Endothelial cell of umbilical vein (primary cell): Measurements from ENCODE around the gene CFAP45. TPM values are rescaled to one million over a fixed set of nuclear protein-coding genes. Genes with fewer than 3 reads are reported as not detected.

Source experiments
- Bru-seq: library from RNA; stranded (reverse); fragments of 400-500 nt; gene quantifications from one replicate; lab custom pipeline; 2021; lab: Mats Ljungman, UMichigan
- BruChase-seq, 2 experiments: library from RNA; stranded (reverse); fragments of 400-500 nt; gene quantifications; one replicate each; lab custom pipeline; 2021; lab: Mats Ljungman, UMichigan
- BruUV-seq: library from RNA; stranded (reverse); fragments of 400-500 nt; replicated peaks from 2 replicates; lab custom pipeline; 2021; lab: Mats Ljungman, UMichigan
- CTCF ChIA-PET: fragments of 300-600, 350-600 bp; sonication (Branson Sonifier 250); formaldehyde crosslinking; loops from one replicate; lab custom pipeline; 2021; ENCODE audit warnings: antibody characterized with exemption, inconsistent platforms; lab: Charles Lee
- POLR2A ChIA-PET: fragments of 300-600, 350-600 bp; sonication (Branson Sonifier 250); formaldehyde crosslinking; loops from one replicate; lab custom pipeline; 2021; ENCODE audit warnings: antibody characterized with exemption, inconsistent platforms; lab: Charles Lee
- DNase-seq: peaks from one replicate; pipeline ENCODE4 v3.0.0-alpha.2; 2011; ENCODE audit warnings: low read depth, low spot score
- FAIRE-seq: peaks from 2 replicates; lab custom pipeline; 2011; peaks lifted over from hg19 to GRCh38; lab: Jason Lieb, UNC
- H2AFZ ChIP-seq: 2 replicates; pipeline ENCODE4 v1.6.0; 2012; ENCODE audit warnings: low read depth, low read length, control low read depth, inconsistent platforms
- H3K27ac ChIP-seq: 2 replicates; pipeline ENCODE4 v1.5.1; 2011; ENCODE audit warnings: low read depth, mild to moderate bottlenecking, control low read depth, low read length, moderate library complexity; ENCODE audit not compliant: insufficient read depth
- H3K27me3 ChIP-seq, 2 experiments: 2 replicates each; pipeline versions ENCODE4 v1.6.0 to v1.6.1; 2011; ENCODE audit warnings: low read length in 2 of 2, mixed read lengths in 1 of 2; ENCODE audit not compliant: control insufficient read depth in 2 of 2, insufficient read depth in 2 of 2
- H3K36me3 ChIP-seq, 2 experiments: 2 replicates in 1 of 2; 3 replicates in 1 of 2; pipeline ENCODE4 v1.5.1; 2011; ENCODE audit warnings: low read length in 2 of 2, mild to moderate bottlenecking in 1 of 2, moderate library complexity in 1 of 2; ENCODE audit not compliant: control insufficient read depth in 2 of 2, insufficient read depth in 2 of 2; ENCODE audit errors: extremely low read depth in 1 of 2
- H3K4me1 ChIP-seq: 3 replicates; pipeline ENCODE4 v1.5.1; 2011; ENCODE audit warnings: mild to moderate bottlenecking, low read length; ENCODE audit not compliant: control insufficient read depth, insufficient read depth; ENCODE audit errors: extremely low read depth
- H3K4me2 ChIP-seq: 2 replicates; pipeline ENCODE4 v1.6.1; 2011; ENCODE audit warnings: low read length, control low read depth, mixed read lengths; ENCODE audit not compliant: insufficient read depth
- H3K4me3 ChIP-seq, 3 experiments: fragments of 200-600 bp in 1 of 3; sonication (generic), shearing (Covaris generic) in 1 of 3; replicated peaks in 1 of 3; 2 replicates each; pipeline ENCODE4 v1.5.1; 2011 to 2016; ENCODE audit warnings: control low read depth in 3 of 3, low read length in 3 of 3, mild to moderate bottlenecking in 2 of 3, inconsistent platforms in 1 of 3, low read depth in 1 of 3, moderate library complexity in 1 of 3; ENCODE audit not compliant: insufficient read depth in 1 of 3
- H3K79me2 ChIP-seq: 2 replicates; pipeline ENCODE4 v1.6.0; 2012; ENCODE audit warnings: low read length, inconsistent platforms; ENCODE audit not compliant: control insufficient read depth, insufficient read depth
- H3K9ac ChIP-seq: replicated peaks from 2 replicates; pipeline ENCODE3; 2011; ENCODE audit warnings: low read length, control low read depth; ENCODE audit not compliant: insufficient read depth; ENCODE audit errors: extremely low read depth
- H3K9me1 ChIP-seq: replicated peaks from 3 replicates; pipeline ENCODE4 v1.6.0; 2011; ENCODE audit warnings: mild to moderate bottlenecking, low read length; ENCODE audit not compliant: control insufficient read depth, insufficient read depth; ENCODE audit errors: extremely low read depth
- H3K9me3 ChIP-seq: replicated peaks from 2 replicates; pipeline ENCODE4 v1.5.1; 2012; ENCODE audit warnings: low read length, inconsistent platforms; ENCODE audit not compliant: control insufficient read depth, insufficient read depth
- H4K20me1 ChIP-seq: replicated peaks from 2 replicates; pipeline ENCODE3; 2011; ENCODE audit warnings: mild to moderate bottlenecking, low read length; ENCODE audit not compliant: control insufficient read depth, insufficient read depth; ENCODE audit errors: extremely low read depth
- EZH2 ChIP-seq: IDR thresholded peaks from 2 replicates; pipeline ENCODE4 v1.6.1; 2012; ENCODE audit warnings: borderline replicate concordance, low read depth, mild to moderate bottlenecking, moderate library complexity, low read length, inconsistent platforms; ENCODE audit not compliant: severe bottlenecking
- FOS ChIP-seq: IDR thresholded peaks from 2 replicates; pipeline ENCODE4 v1.6.1; 2011; ENCODE audit warnings: mild to moderate bottlenecking, low read length, moderate library complexity, borderline replicate concordance; ENCODE audit not compliant: insufficient read depth
- GATA2 ChIP-seq: IDR thresholded peaks from 2 replicates; pipeline ENCODE4 v1.7.0; 2011; ENCODE audit warnings: low read depth, mild to moderate bottlenecking, moderate library complexity, mixed read lengths, low read length; ENCODE audit not compliant: insufficient read length, insufficient read depth
- JUN ChIP-seq: IDR thresholded peaks from 2 replicates; pipeline ENCODE4 v1.6.1; 2011; ENCODE audit warnings: borderline replicate concordance, low read depth; ENCODE audit not compliant: insufficient read length, insufficient read depth
- MYC ChIP-seq: IDR thresholded peaks from one replicate; pipeline ENCODE4 v1.6.1; 2011; ENCODE audit warnings: mild to moderate bottlenecking, low read depth, low read length
- POLR2A ChIP-seq: IDR thresholded peaks from 2 replicates; pipeline ENCODE4 v1.6.1; 2012; ENCODE audit warnings: low read depth, mild to moderate bottlenecking, control low read depth, low read length
- POLR2AphosphoS5 ChIP-seq: IDR thresholded peaks from 2 replicates; pipeline ENCODE4 v1.6.1; 2012; ENCODE audit warnings: low read depth, mild to moderate bottlenecking, control low read depth, low read length, moderate library complexity; ENCODE audit not compliant: insufficient read depth
- dilution Hi-C: fragments of 300-500 bp; cut with MboI; formaldehyde crosslinking; loops from one replicate; pipeline ENCODE4 v1.15.0; 2019; ENCODE audit warnings: low sequenced_read_pairs; ENCODE audit not compliant: extremely low pct_ligation_motif_present
- intact Hi-C: fragments of 100-400 bp; cut with micrococcal nuclease; formaldehyde crosslinking; loops from one replicate; pipeline ENCODE4 v1.10.0; 2022
- long read RNA-seq: library from polyadenylated mRNA; stranded (forward); transcript quantifications from one replicate; pipeline ENCODE4 v2.0.0, GENCODE V29; 2021
- polyA minus RNA-seq, 3 experiments: library from RNA; depleted of rRNA, polyadenylated mRNA; stranded (reverse); fragments of >200 nt; gene quantifications; 1 replicate in 1 of 3; 2 replicates in 2 of 3; pipeline ENCODE4 v1.2.3, GENCODE V29; 2011
- polyA plus RNA-seq, 4 experiments: library from polyadenylated mRNA; depleted of rRNA in 3 of 4; stranded (reverse) in 3 of 4; unstranded in 1 of 4; fragments of >200 nt; gene quantifications; 2 replicates each; pipeline versions ENCODE4 v1.2.1 to v1.2.3, GENCODE V29; 2011 to 2012; ENCODE audit warnings: missing spikeins in 1 of 4
- total RNA-seq: library from RNA; stranded (reverse); gene quantifications from 2 replicates; pipeline ENCODE4 v1.2.3, GENCODE V29; 2021
- TF ChIP-seq, protein P1 (sequence below), 2 donors: IDR thresholded peaks; 1 replicate in 1 of 2; 2 replicates in 1 of 2; pipeline ENCODE4 v1.5.1; 2011; ENCODE audit warnings: low read length in 2 of 2, mild to moderate bottlenecking in 2 of 2, moderate library complexity in 2 of 2, control low read depth in 1 of 2, inconsistent platforms in 1 of 2, low read depth in 1 of 2; ENCODE audit not compliant: insufficient read depth in 1 of 2; ENCODE audit errors: extremely low read depth in 1 of 2
- TF ChIP-seq, protein P2 (sequence below): IDR thresholded peaks from 2 replicates; pipeline ENCODE4 v1.6.1; 2011; ENCODE audit not compliant: insufficient read depth, insufficient read length

The CFAP45 gene, protein sequence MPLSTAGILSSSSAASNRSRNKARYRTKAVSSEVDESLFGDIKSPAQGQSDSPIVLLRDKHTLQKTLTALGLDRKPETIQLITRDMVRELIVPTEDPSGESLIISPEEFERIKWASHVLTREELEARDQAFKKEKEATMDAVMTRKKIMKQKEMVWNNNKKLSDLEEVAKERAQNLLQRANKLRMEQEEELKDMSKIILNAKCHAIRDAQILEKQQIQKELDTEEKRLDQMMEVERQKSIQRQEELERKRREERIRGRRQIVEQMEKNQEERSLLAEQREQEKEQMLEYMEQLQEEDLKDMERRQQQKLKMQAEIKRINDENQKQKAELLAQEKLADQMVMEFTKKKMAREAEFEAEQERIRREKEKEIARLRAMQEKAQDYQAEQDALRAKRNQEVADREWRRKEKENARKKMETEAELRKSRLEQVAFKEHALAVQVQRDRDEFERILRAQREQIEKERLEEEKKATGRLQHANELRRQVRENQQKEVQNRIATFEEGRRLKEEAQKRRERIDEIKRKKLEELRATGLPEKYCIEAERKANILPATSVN
- total RNA-seq = 2.1 and 2.5 TPM in 2 replicates
- 0.13 and 0.25 TPM in 2 replicates for polyA plus RNA-seq
- polyA plus RNA-seq (2011; cell fraction: cytosol; rRNA removed) = 0.69 and 0.97 TPM in 2 replicates
- 2.2 and 2.7 TPM in 2 replicates for polyA plus RNA-seq (2011; cell fraction: nucleus; rRNA removed)
- 0.71 and 1.0 TPM in 2 replicates for polyA plus RNA-seq (2012)
- 0.79 TPM in 1 of 2 replicates, not detected in the other for polyA minus RNA-seq
- not detected for polyA minus RNA-seq (2011; cell fraction: cytosol; rRNA and poly(A)+ RNA removed)
- polyA minus RNA-seq (2011; cell fraction: nucleus; rRNA and poly(A)+ RNA removed) = 0.91 and 2.2 TPM in 2 replicates
- Bru-seq, nascent RNA = percentile 35 among the genes with signal in this experiment
- percentile 37 among the genes with signal in this experiment for BruChase-seq, experiment 1, labeled RNA remaining after a 6-hour chase
- percentile 43 among the genes with signal in this experiment for BruChase-seq, experiment 2, labeled RNA remaining after a 2-hour chase
- long read RNA-seq, partial matches to known transcripts = 1 of 2 reads
- long read RNA-seq, other reads (novel, unspliced or antisense) = 1 of 2 reads

DNA sequence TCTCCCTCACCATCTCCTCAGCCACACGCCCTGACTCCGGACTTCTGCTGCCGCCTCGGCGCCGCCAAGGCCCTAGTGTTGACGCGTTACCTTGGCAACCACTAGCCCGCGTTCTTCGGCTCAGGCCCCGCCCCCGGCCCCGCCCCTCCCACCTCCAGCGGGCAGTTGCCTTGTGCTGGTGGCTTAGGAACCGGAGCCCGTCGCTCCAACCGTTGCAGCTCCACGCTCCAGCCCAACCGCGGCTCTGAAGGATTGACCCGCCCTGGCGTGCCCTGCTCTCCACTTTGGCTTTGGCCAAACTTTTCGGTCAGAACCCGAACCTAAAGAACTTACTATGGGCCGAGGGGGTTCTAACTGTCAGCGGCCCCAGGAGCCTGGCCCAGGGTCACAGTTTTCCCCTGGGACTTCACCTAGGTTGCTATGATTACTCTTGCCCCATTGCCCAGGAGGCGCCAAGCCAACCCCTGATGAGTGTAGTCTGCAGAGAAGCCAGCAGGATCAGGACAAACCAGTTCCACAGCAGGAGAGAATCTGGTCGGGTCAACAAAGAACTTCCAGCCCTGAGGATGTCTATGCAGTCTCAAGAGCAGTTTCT lies at the start of gene CFAP45:
Gene CFAP45 (minus strand): TSS at position 80 of the 595 bp plus-strand sequence. CDS start 67 bp downstream, at position 13.
- Histone ChIP-seq H3K9ac (no peak within 1 kb of the TSS), H3K9me1 (no peaks in the 10 kb centered on the region), H3K4me1 (no peaks in the 10 kb centered on the region), H4K20me1 (no peaks in the 10 kb centered on the region), H3K27me3 (no peaks in the 10 kb centered on the region), H3K79me2 (no peaks in the 10 kb centered on the region), H3K4me2 (no peak within 1 kb of the TSS), H3K9me3 (no peaks in the 10 kb centered on the region), H3K4me3 (no peak within 1 kb of the TSS), H3K36me3 (no peaks in the 10 kb centered on the region), H2AFZ (no peak within 1 kb of the TSS), H3K27ac (peak within 1 kb of the TSS; percentile 35)
- FAIRE-seq = peak; percentile 75
- intact Hi-C loops (no loop called here), dilution Hi-C loops (no loop called here)
- ChIA-PET POLR2A (no interaction called here), CTCF (interaction anchor here (1.0 to 1.7 kb wide), 7 partner anchors 9 to 108 kb away, joined by 3 to 8 read pairs (median 4); partner anchors contain the start of gene IGSF9)
- BruUV-seq = no TSS peak
- DNase-seq = peak; percentile 76
- TF ChIP-seq, protein P1, sequence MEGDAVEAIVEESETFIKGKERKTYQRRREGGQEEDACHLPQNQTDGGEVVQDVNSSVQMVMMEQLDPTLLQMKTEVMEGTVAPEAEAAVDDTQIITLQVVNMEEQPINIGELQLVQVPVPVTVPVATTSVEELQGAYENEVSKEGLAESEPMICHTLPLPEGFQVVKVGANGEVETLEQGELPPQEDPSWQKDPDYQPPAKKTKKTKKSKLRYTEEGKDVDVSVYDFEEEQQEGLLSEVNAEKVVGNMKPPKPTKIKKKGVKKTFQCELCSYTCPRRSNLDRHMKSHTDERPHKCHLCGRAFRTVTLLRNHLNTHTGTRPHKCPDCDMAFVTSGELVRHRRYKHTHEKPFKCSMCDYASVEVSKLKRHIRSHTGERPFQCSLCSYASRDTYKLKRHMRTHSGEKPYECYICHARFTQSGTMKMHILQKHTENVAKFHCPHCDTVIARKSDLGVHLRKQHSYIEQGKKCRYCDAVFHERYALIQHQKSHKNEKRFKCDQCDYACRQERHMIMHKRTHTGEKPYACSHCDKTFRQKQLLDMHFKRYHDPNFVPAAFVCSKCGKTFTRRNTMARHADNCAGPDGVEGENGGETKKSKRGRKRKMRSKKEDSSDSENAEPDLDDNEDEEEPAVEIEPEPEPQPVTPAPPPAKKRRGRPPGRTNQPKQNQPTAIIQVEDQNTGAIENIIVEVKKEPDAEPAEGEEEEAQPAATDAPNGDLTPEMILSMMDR (IDR thresholded peaks at IDR 0.05; ENCODE audit: extremely low read depth in 1 of 2, insufficient read depth in 1 of 2, low read depth in 1 of 2, low read length in 2 of 2) = no peak
- TF ChIP-seq POLR2A (no peak), MYC (no peak), FOS (no peak), JUN (no peak), EZH2 (no peak), POLR2AphosphoS5 (no peak), GATA2 (no peak)
- TF ChIP-seq, protein P2, sequence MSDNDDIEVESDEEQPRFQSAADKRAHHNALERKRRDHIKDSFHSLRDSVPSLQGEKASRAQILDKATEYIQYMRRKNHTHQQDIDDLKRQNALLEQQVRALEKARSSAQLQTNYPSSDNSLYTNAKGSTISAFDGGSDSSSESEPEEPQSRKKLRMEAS = no peak
